ENCODE measurements around the gene PHACTR1. TPM values are rescaled to one million over a fixed set of nuclear protein-coding genes. Genes with fewer than 3 reads are reported as not detected.

PHACTR1 gene
- total RNA-seq, 1 donor from 2014 or later, result 8.5 TPM

DNA sequence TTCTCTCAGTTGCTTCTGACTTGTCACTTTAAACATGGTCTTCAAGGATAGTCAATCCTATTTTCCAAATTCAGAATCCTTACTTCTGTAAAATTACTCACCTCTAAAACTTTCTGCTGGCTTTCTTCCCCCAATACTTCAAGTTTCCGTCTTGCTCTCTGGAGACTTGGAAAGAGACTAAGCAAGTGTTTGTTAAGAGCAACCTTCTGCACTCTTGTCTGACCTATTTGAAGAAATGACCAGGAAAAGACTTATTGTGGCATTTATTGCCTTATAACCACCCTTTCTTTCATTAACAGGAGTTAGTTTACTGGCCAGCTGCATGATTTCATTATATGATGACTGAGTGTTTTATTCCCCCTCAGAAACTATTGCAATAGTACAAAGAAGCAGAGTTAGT lies 430.8 kb downstream of the PHACTR1 start:
- Histone ChIP-seq H3K27ac (ENCODE audit: low read depth, low read length) (no peak overlapping the region), H2AFZ (ENCODE audit: low read depth, low read length) (no peak overlapping the region), H3K36me3 (ENCODE audit: insufficient read depth, low read length) (no peaks in the 10 kb centered on the region), H3K9me3 (ENCODE audit: insufficient read depth, low read depth, low read length) (no peaks in the 10 kb centered on the region), H3K27me3 (ENCODE audit: insufficient read depth, low read length) (no peaks in the 10 kb centered on the region), H3K9ac (ENCODE audit: low read length) (no peak overlapping the region), H4K20me1 (ENCODE audit: insufficient read depth, low read length) (no peaks in the 10 kb centered on the region), H3K4me2 (ENCODE audit: low read length) (no peak overlapping the region), H3K4me1 (ENCODE audit: insufficient read depth, low read length) (no peaks in the 10 kb centered on the region), H3K4me3 (ENCODE audit: insufficient read depth, low read depth, low read length) (no peak overlapping the region), H3K79me2 (ENCODE audit: insufficient read depth, low read length) (no peaks in the 10 kb centered on the region)
- Mint-ChIP-seq H3K27me3 (ENCODE audit: low read depth, unreplicated experiment) (no peaks in the 10 kb centered on the region), H3K27ac (ENCODE audit: unreplicated experiment) (no peak overlapping the region), H3K9me3 (ENCODE audit: unreplicated experiment) (peaks cover 2% of the 10 kb centered on the region), H3K36me3 (ENCODE audit: low read depth, unreplicated experiment) (no peaks in the 10 kb centered on the region), H3K4me1 (ENCODE audit: low read depth, unreplicated experiment) (peaks cover under 1% of the 10 kb centered on the region), H3K4me3 (ENCODE audit: unreplicated experiment) (no peak overlapping the region)
- DNase-seq (ENCODE audit: low read depth), result no peak
- FAIRE-seq, result no peak
- TF ChIP-seq, protein P1, sequence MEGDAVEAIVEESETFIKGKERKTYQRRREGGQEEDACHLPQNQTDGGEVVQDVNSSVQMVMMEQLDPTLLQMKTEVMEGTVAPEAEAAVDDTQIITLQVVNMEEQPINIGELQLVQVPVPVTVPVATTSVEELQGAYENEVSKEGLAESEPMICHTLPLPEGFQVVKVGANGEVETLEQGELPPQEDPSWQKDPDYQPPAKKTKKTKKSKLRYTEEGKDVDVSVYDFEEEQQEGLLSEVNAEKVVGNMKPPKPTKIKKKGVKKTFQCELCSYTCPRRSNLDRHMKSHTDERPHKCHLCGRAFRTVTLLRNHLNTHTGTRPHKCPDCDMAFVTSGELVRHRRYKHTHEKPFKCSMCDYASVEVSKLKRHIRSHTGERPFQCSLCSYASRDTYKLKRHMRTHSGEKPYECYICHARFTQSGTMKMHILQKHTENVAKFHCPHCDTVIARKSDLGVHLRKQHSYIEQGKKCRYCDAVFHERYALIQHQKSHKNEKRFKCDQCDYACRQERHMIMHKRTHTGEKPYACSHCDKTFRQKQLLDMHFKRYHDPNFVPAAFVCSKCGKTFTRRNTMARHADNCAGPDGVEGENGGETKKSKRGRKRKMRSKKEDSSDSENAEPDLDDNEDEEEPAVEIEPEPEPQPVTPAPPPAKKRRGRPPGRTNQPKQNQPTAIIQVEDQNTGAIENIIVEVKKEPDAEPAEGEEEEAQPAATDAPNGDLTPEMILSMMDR (IDR thresholded peaks at IDR 0.05; ENCODE audit: insufficient read depth, low read depth, low read length), result no peak
- TF ChIP-seq EZH2 (IDR thresholded peaks at IDR 0.05; ENCODE audit: insufficient read depth, low read length), result no peak

DNA sequence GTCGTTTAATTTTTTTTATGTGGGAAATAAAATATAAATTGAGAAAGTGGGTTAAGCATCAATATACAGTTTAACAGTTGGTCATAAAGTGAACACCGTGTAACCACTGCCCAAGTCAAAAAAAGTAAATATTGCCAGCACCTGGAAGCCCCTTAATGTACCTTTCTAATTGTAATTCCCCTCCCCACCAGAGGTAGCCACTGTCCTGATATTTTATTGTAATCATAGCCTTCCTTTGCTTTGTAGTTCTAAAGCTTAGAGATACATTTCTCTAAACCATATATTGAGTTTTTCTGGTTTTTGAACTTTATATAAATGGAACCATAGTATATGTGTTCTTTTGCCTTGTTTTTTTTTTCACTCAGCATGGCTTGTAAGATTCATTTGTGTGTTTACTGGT lies 431.2 kb downstream of the PHACTR1 start:
- DNase-seq (ENCODE audit: low read depth) (no peak), FAIRE-seq (no peak)
- no peaks in the 10 kb centered on the region for H3K4me1 ChIP-seq (ENCODE audit: insufficient read depth, low read length)

DNA sequence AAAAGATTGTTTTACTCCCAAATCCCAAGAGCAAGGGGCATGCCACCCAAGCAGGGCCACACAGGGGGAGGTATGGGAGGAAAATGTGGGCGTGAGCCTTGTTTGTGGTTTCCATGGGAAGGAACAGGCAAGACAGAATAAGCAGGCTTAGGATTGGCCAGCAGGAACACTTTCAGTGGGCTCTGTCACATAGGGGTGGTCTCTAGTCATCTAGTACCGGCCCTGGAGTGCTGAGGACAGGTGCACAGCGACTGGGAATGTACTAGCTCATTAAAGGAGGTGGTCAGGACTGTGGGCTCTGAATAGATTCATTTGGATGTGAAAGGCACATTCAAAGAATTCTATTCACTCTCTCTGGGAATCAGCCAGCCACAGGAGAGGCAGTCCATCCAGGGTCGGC lies 436.2 kb downstream of the PHACTR1 start:
- Mint-ChIP-seq H3K27me3 (ENCODE audit: low read depth, unreplicated experiment) (no peaks in the 10 kb centered on the region), H3K27ac (ENCODE audit: unreplicated experiment) (no peak overlapping the region), H3K9me3 (ENCODE audit: unreplicated experiment) (no peaks in the 10 kb centered on the region), H3K4me3 (ENCODE audit: unreplicated experiment) (no peak overlapping the region), H3K36me3 (ENCODE audit: low read depth, unreplicated experiment) (no peaks in the 10 kb centered on the region), H3K4me1 (ENCODE audit: low read depth, unreplicated experiment) (peaks cover 3% of the 10 kb centered on the region)
- no peak overlapping the region for H3K27ac ChIP-seq (ENCODE audit: low read depth, low read length)
- H3K36me3 ChIP-seq (ENCODE audit: insufficient read depth, low read length), result no peaks in the 10 kb centered on the region
- DNase-seq (ENCODE audit: low read depth), result no peak
- H3K27me3 ChIP-seq (ENCODE audit: insufficient read depth, low read length), result no peaks in the 10 kb centered on the region
- no peak overlapping the region for H2AFZ ChIP-seq (ENCODE audit: low read depth, low read length)
- H3K9ac ChIP-seq (ENCODE audit: low read length), result no peak overlapping the region
- H4K20me1 ChIP-seq (ENCODE audit: insufficient read depth, low read length), result no peaks in the 10 kb centered on the region
- H3K4me3 ChIP-seq (ENCODE audit: insufficient read depth, low read depth, low read length), result no peak overlapping the region
- no peak for FAIRE-seq
- no peak overlapping the region for H3K4me2 ChIP-seq (ENCODE audit: low read length)
- H3K9me3 ChIP-seq (ENCODE audit: insufficient read depth, low read depth, low read length), result no peaks in the 10 kb centered on the region
- TF ChIP-seq, protein P1 (IDR thresholded peaks at IDR 0.05; ENCODE audit: insufficient read depth, low read depth, low read length), result no peak
- TF ChIP-seq EZH2 (IDR thresholded peaks at IDR 0.05; ENCODE audit: insufficient read depth, low read length), result no peak
- no peaks in the 10 kb centered on the region for H3K79me2 ChIP-seq (ENCODE audit: insufficient read depth, low read length)
- no peaks in the 10 kb centered on the region for H3K4me1 ChIP-seq (ENCODE audit: insufficient read depth, low read length)

More for the DNA sequence above, 431.2 kb downstream of the PHACTR1 start:
- Histone ChIP-seq H3K36me3 (ENCODE audit: insufficient read depth, low read length) (no peaks in the 10 kb centered on the region), H3K9me3 (ENCODE audit: insufficient read depth, low read depth, low read length) (no peaks in the 10 kb centered on the region), H2AFZ (ENCODE audit: low read depth, low read length) (no peak overlapping the region), H3K79me2 (ENCODE audit: insufficient read depth, low read length) (no peaks in the 10 kb centered on the region), H3K9ac (ENCODE audit: low read length) (no peak overlapping the region), H3K4me2 (ENCODE audit: low read length) (no peak overlapping the region), H3K4me3 (ENCODE audit: insufficient read depth, low read depth, low read length) (no peak overlapping the region), H4K20me1 (ENCODE audit: insufficient read depth, low read length) (no peaks in the 10 kb centered on the region), H3K27me3 (ENCODE audit: insufficient read depth, low read length) (no peaks in the 10 kb centered on the region), H3K27ac (ENCODE audit: low read depth, low read length) (no peak overlapping the region)
- peaks cover 3% of the 10 kb centered on the region for H3K4me1 Mint-ChIP-seq (ENCODE audit: low read depth, unreplicated experiment)
- no peak for TF ChIP-seq EZH2 (IDR thresholded peaks at IDR 0.05; ENCODE audit: insufficient read depth, low read length)
- TF ChIP-seq, protein P1 (IDR thresholded peaks at IDR 0.05; ENCODE audit: insufficient read depth, low read depth, low read length), result no peak
- H3K36me3 Mint-ChIP-seq (ENCODE audit: low read depth, unreplicated experiment), result no peaks in the 10 kb centered on the region
- no peak overlapping the region for H3K4me3 Mint-ChIP-seq (ENCODE audit: unreplicated experiment)
- no peak overlapping the region for H3K27ac Mint-ChIP-seq (ENCODE audit: unreplicated experiment)
- no peaks in the 10 kb centered on the region for H3K27me3 Mint-ChIP-seq (ENCODE audit: low read depth, unreplicated experiment)
- H3K9me3 Mint-ChIP-seq (ENCODE audit: unreplicated experiment), result peaks cover 2% of the 10 kb centered on the region

All from astrocyte (in vitro differentiated cells and primary cell).